Hematopoietic multipotent progenitor cell (in vitro differentiated cells): ENCODE results near the gene KIF18A. TPM values are rescaled to one million over a fixed set of nuclear protein-coding genes. Genes with fewer than 3 reads are reported as not detected.
"Not testable (repeated sequence)": the region's sequence is repeated elsewhere in the genome, so short reads cannot be mapped to it uniquely, and the experiment has no call there.

Source experiments
- DNase-seq, 3 donors: peaks; one replicate each; pipeline ENCODE4 v3.0.0-alpha.2; 2011 to 2015; ENCODE audit warnings: low read depth in 2 of 3, low spot score in 2 of 3
- total RNA-seq: library from RNA; depleted of rRNA; stranded (reverse); fragments of >200 nt; gene quantifications from one replicate; pipeline ENCODE4 v1.2.3, GENCODE V29; 2012

The KIF18A gene
- total RNA-seq, 1 donor: 2.7 TPM

DNA sequence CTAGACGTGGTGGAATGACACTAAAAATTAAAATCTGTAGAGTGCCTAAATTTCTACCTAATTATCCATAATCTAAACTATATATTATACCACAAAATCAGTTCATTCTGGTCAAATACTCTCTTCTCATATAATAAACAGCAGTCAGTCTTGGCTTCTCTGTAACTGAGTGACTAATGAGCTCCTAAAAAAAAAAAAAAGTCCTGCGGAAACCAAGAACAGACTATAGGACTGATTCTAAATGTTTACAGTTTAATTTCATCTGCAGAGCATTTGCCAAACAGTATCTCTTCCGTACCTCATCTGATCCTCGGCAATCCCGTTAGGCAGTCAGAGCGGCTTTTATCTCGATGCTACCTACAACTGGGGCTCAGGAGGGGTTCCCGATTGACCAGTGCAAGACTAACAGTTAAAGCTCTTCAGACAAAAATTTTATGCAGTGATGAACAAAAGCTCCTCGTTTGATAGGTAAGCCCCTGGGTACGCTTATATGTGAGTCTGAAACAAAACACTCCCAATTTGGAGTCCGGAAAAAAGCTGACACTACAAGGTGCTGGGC lies 686 bp downstream of the KIF18A start:
- peak in 2 of 3 donors; percentile 27 to 43 for DNase-seq

DNA sequence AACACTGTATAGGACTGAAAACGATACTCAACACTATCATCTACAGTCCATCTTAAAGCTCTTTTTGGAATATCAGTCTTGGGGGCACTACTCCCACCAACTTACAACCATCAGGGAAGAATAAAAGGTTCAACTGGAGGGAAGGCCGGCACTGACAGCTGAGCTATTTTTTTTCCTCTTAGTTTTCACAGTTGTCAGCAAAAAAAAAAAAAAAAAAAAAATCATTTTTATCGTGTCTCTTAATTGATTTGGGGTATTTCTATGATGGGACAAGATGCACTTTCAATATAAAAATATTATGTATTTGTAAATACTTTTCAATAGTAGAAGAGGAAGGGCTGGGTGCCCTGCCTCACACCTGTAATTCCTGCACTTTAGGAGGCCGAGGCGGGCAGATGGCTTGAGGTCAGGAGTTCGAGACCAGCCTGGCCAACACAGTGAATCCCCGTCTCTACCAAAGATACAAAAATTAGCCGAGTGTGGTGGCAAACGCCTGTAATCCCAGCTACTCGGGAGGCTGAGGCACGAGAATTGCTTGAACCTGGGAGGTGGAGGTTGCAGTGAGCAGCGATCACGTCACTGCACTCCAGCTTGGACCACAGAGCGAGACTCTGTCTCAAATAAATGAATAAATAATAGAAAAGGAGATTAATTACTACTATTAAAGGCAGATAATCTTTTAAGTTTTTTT lies 1.5 kb downstream of the KIF18A start:
- DNase-seq: no peak

DNA sequence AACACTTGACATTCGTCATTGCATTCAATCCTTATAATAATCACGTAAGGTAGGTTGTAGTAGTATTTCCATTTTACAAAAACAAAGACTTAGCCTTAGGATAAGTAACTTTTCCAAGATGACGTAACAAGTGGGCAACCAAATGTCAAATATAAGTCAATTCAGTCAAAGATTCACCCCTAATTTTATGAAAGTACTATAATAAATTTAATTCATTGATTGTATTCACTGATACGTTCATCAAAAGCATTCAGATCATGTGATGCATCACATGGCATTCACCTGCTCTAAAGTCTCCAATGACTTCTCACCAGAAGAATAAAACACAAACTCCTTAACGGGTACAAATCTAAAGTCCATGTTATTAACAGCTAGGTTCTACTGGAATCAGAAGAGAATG lies 2.1 kb downstream of the KIF18A start:
- no peak for DNase-seq

DNA sequence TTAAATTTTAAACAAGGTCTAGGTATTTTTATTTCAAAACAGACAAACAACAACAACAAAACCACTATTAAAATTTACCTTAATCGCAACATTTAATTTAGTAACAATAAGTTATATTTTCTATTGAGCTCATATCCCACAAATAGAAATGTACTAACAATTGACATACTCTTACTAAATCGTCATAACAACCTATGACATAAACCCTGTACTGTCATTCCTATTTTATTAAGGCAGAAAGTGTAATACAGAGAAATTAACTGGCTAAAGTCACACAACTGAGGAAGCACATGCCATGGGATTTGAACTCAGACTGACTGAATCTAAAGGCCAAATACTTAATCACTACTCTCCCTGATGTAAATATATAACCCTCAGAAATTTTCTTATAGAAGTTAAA lies 3.0 kb downstream of the KIF18A start:
- no peak for DNase-seq

DNA sequence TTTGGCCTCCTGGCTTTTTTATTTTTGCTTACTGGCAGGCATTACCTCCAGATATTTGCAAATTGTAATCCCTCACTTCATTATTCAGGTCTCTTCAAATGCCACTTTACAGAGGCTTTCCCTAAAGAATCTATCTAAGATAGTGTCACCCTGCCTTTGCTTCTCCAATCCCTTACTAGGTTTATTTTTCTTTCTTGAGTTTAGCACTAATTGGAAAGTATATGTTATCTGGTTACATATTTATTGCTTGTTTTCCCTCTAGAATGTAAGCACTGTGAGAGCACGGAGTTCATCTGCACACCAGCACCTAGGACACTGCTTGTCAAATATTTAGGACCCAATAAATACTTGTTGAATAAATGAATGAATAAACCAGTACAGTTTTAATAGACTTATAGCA lies 3.5 kb downstream of the KIF18A start:
- no peak for DNase-seq

DNA sequence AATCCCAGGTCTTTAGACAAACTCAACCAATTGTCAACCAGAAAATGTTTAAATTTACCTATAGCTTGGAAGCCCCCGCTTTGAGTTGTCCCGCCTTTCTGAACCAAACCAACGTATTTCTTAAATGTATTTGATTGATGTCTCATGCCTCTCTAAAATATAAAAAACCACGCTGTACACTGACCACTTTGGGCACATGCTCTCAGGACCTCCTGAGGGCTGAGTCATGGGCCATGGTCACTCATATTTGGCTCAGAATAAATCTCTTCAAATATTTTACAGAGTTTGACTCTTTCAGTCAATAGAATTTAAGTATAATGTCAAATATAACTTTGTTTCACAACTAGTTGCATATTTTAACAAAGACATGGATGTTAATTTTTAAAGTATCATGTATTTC lies 5.7 kb downstream of the KIF18A start:
- not testable (repeated sequence) for DNase-seq

DNA sequence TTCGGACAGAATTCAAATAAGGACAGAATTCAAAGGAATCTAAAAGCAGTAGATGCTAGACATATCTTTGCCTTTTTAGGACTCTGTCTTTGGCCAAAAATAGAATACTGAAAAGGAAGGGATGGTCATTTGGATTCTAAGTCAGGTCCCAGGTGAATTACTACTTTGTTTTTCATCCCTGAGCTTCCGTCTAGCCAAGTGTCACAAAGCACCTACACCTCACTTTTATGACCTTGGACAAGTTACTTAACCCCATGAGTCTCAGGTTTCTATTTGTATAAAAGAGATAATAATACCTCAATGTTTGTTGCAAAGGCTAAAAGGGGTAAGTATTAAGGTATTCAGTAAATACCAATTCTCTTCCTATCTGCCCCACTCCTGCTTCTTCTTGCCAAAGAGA lies 7.3 kb downstream of the KIF18A start:
- no peak for DNase-seq

DNA sequence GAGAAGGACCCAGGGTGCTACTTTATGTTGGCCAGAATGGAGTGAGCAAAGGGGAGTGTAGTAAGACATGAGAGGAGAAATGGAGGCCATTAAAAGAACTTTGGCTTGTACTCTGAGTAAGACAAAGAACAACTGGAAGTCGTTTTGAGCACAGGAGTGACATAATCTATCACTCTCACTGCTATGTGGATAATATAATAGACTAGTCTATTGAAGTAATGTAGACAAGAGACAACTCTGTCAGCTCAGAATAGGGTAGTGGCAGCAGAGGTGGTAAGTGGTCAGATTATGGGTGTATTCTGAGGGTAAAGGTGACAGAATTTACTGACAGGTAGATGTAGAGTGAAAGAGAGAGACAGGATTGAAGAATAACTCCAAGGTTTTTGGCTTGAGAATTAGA lies 8.2 kb downstream of the KIF18A start:
- no peak for DNase-seq

DNA sequence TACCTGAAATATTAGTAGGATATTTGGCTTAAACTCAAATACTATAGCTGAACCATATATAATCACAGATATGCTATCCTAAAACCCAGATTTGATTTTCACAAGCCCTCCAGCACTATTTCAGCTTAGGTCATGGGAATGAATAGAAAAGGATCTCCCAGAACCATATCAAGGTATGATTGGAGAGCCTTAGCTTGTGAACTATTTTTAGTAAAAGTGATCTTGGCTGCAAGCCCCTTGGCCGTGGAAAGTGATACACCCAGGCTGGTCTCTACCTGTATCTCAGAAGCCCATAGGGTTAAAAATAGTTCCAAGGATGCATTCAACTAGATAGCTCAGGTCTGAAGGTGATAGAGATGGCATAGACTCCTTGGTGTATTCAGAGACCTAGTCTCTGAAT lies 9.7 kb downstream of the KIF18A start:
- DNase-seq: no peak

DNA sequence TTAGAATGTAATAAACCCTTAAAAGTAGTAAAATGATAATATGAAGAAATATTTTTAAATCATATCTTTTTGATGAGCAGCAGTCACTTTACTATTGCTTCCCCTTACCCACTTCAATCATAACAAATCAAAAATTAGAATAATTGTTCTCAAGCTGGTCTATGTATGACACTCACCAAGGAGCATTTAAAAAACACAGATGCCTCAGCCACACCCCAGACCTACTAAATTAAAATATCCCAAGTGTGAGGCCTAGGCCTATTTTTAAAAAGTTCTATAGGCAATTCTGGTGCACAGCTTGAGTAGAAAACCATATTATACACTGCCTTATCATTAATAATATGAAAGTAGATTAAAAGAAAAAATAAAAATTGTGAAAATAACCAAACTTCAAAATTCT lies 15.2 kb downstream of the KIF18A start:
- no peak for DNase-seq

DNA sequence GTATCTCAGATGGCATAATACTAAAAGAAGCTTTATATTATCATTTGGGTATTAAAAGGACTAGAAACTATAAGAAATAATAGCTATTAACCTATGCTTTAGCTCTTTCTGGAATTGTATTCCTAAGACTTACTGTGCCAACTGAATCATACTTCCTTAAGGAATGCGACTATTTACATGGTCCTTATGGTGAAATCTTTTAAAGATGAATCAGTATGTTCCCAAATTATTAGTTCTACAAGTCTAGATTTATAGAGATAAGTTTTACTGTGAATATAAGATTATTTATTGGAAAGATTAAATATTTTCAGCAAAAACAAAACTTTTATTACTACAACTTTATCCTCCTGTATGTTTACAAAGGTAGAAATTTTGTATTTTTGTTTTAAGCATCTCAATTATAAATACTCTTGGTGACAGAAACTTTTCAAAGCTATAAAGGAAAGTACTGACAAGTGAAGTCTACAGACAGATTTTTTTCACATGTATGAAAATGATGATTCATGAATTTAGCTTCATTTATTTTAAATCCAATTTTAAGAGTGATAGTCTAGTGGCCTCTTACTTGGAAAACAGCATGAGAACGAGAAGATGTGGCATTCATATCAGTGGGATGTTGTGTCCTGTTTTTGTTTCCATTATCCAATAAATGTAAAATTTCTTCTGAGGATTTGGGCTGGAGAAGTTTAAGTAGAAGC lies 17.8 kb downstream of the KIF18A start:
- no peak for DNase-seq

DNA sequence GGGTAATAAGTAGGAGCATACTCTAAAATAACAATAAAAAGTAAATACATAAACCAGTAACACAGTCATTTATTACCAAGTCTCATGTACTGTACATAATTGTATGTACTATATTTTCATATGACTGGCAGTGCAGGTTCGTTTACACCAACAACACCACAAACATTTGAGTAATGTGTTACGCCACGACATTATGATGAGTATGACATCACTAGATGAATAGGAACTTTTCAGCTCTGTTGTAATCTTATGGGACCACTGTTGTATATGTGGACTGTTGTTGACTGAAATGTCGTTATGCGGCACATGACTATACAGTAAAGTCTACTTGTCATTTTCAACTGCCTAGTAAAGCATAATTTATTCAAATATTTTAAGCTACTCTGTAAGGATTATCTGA lies 18.6 kb downstream of the KIF18A start:
- no peak for DNase-seq

DNA sequence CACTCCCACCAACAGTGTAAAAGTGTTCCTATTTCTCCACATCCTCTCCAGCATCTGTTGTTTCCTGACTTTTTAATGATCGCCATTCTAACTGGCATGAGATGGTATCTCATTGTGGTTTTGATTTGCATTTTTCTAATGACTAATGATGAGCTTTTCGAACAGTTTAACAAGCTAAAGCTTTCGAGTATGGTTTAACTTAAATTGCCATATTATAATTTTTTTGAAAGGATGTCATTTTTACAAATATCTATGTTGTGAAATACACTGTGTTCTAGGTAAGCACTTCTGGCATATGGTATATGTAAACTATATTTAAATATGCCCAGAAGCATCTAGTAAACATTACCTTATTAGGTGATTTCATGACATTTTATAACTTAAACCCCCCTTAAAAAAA lies 20.3 kb downstream of the KIF18A start:
- DNase-seq: not testable (repeated sequence)

DNA sequence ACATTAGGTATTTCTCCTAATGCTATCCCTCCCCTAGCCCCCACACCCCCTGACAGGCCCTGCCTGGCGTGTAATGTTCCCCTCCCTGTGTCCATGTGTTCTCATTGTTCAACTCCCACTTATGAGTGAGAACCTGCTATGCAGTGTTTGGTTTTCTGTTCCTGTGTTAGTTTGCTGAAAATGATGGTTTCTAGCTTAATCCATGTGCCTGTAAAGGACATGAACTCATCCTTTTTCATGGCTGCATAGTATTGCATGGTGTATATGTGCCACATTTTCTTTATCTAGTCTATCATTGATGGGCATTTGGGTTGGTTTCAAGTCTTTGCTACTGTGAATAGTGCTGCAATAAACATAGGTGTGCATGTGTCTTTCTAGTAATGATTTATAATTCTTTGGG lies 20.8 kb downstream of the KIF18A start:
- not testable (repeated sequence) for DNase-seq

DNA sequence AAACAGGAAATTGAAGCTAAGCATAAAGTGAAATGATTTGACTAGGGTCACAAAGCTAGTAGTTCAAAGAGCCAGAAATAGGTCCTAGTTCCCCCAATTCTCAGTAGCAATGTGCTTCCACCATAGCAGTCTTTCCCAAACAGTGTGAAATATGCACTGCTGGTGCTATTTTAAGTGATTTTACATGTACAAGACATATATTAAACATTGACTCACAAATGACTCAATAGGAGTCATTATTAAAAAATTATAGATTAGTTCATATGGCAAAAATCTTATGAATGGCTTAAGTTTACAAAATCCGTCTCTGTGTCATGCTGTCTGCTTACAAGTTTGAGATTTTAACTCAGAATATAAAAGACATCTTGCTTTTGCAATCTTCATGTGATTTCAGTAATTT lies 21.4 kb downstream of the KIF18A start:
- DNase-seq: no peak

DNA sequence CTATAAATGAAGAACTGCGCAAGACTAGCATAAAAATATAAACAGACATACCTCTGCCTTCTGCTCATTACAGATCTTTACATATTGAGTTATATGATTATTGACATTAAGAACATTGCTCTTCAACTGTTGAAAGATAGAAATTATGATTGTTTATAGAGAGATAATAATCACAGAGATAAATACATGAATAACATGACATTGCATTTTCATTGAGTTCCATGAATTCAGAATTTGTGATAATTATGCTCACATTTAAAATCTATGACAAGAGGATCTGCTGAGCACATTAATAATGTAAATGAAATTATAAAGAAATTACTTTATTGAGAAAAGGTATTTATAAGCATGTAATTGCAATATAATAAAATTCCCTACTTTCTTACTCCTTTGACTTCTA lies 24.8 kb downstream of the KIF18A start:
- DNase-seq: no peak

DNA sequence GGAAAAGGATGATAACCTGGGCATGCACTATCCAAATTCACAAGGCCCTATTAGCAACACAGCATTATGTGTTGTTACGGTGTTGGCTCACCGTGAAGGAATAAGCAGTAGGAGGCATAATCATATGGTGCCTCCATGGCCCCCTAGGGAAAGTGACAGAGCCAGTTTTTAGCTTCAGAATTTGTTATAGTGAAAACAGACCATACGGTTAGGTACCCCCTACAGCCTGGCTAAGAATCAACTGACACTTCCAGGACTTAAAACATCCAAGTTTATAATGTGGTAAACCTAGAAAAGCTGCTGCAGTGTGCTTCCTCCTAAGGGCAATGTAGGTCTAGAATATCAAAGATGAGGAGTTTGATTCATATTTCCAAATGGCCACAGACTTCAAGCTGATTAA lies 30.4 kb downstream of the KIF18A start:
- DNase-seq: no peak

DNA sequence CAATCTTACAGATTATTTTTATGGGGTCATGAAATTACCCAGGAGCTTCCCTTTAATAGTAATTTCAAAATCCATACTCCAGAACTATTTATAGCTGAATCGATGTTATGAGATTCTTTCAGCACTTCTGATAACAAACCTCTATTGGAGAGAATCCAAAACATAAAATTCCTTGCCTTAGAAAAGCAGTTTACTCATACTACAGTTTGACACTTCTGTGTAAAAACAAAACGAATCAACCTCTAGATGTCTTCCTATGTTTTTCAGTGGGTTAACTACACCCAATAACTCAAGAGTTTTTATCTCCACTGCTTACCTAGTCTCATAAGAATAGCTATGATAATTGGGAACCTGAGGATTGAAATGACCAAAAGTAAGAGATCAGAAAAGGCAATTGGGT lies 35.6 kb downstream of the KIF18A start:
- DNase-seq: no peak

DNA sequence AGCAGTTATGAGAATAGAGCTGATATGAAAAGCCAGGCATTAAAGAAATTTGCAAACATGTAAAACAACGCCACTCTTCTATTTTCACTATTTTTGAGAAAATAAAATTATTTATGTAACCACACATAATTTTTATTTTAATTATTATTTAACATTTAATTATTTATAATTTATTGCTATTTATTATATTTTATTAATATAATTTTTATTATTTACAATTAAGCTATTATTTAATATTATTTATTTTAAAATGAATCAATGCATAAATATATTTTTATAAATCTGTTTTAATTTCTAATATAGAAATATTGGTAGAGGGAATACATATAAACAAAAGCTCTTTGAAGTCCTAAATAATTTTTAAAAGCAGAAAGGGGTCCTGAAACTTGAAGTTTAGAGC lies 36.7 kb downstream of the KIF18A start:
- no peak for DNase-seq

DNA sequence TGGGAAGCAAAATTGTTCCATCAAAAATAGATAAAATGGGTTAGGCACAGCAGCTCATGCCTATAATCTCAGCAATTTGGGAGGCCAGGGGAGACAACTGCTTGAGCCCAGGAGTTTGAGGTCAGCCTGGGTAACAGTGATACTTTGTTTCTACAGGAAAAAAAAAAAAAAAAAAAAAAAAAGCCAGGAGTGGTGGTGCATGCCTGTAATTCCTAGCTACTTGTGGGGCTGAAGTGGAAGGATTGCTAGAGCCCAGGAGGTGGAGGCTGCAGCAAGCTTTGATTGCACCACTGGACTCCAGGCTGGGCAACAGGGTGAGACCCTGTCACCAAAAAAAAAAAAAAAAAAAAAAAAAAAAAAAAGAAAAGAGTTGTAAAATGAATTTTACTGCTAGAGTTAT lies 49.6 kb downstream of the KIF18A start:
- DNase-seq: no peak

DNA sequence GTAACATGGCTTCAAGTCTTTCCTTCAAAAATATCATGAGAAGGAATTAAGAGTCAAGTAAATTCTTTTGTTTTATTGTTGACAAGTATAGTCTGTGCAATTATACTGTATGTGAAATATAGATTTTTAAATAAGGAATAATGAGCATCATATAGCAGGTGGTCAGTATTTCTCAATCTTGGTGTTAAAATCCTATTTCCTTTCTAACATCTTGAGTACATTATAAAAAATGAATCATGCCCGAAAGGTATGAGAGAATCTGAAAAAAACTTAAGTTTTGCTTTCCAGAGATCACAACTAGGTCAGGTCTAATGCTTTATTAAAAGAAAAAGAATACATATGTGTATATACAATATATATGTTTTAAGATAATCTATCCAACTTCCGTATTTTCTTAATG lies 53.1 kb downstream of the KIF18A start:
- DNase-seq: no peak
